HK-2 (cell line): Measurements from ENCODE around the gene CCDC43.
"Not testable (repeated sequence)": the region's sequence is repeated elsewhere in the genome, so short reads cannot be mapped to it uniquely, and the experiment has no call there.

ENCODE experiments used
- DNase-seq: peaks from one replicate; pipeline ENCODE4 v3.0.0-alpha.2; 2018; ENCODE audit not compliant: unreplicated experiment

Gene CCDC43

DNA sequence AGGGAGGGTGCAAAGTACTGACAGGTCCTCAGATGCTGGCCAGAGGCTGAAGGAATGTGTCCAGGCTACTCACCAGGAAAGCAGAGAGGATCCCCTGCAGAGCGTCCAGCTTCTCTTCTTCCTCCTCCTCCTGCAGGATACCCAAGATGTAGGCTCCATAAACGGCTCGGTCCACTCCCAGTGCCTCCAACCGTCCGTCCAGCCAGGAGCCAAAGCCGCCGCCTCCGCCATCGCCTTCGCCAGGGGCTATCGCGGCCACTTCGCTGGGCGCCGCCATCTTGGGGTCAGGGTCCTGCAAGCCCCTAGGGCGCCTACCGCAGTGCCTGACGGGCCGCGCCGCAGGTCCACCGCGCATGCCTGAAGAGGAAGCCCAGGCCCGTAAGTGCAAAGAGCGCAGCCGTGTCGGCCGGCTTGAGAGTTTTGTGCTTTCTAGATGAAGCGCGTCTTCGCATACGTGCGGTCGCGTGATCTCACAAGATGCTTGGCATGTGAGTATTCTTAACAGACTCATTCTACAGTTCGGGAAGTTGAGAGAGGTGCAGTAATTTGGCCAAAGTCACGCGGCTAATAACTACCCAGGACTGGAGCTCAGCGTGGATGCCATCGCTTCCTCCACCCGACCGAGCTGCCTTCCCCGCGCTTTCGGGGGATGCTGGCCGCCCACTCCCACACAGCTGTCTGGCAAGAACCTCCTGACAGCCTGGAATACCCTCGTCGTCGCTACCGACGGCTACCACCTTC lies at the start of gene CCDC43:
Gene CCDC43, minus strand, starts transcription at position 300 of the 741 bp plus-strand sequence. Its CDS starts 23 bp downstream, at position 277.
- peak; percentile 93 for DNase-seq

- no peak for DNase-seq
These were observed 48.8 kb upstream of the CCDC43 start for GRCh38 chr17:44738214-44738906.

DNA sequence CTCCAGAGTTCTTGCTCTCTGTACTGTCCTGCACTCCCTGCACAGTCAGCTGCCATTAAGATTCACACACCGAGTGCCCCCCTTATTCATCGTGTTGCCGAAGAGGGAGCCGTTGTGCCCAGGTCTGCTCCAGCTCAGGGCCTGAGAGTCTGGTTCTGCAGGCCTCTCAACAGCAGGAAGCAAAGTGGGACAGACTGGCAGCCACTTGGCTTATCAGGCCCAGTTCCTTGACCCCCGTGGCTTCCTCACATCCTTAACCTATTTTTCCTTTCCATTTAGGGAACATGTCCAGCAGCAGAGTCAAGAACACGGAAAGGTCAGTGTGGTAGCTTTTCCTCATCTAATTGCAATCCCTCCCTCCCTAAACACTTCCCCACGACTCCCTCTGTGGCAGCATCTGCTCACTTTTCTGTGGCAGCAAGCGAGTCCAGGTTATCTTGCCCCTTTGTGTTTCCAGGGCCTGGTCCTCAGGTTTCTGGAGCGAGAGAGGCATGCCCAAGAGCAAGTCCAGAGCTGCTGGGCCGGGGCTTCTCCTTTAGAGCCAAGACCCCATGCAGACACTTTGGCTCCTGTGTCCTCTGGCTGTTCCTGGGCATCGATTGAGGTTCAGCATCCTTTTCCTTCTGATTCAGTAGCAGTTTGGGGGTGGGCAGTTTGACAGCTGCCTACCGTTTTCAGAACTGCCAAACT lies 47.1 kb upstream of the CCDC43 start:
- no peak for DNase-seq

- DNase-seq, result no peak
These were observed 44.7 kb upstream of the CCDC43 start for GRCh38 chr17:44734272-44734671.

DNA sequence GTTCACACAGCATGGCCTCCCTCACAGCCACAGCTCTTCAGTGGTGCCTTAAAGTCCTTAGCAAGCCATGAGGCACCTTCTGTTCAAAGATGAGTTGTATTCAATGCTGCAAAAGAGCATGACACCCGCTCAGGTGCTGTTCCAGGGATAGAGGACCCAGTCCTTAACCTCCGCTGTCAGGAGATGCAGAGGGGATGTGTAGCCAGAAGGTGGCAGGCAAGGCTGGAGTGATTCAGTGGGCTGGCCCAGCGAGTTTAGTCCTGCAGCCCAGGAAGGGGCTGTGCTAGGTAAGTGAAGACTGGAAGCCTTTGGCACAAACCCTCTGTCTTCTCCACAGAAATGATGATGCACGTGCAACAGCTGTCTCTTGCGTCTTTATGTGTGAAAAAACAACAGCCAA lies 44.2 kb upstream of the CCDC43 start:
- no peak for DNase-seq

- DNase-seq, result not testable (repeated sequence)
These were observed 36.5 kb upstream of the CCDC43 start for GRCh38 chr17:44726121-44726520.

- DNase-seq, result no peak
These were observed 32.7 kb upstream of the CCDC43 start for GRCh38 chr17:44722254-44722653.

- no peak for DNase-seq
These were observed 29.9 kb upstream of the CCDC43 start for GRCh38 chr17:44719444-44719843.

DNA sequence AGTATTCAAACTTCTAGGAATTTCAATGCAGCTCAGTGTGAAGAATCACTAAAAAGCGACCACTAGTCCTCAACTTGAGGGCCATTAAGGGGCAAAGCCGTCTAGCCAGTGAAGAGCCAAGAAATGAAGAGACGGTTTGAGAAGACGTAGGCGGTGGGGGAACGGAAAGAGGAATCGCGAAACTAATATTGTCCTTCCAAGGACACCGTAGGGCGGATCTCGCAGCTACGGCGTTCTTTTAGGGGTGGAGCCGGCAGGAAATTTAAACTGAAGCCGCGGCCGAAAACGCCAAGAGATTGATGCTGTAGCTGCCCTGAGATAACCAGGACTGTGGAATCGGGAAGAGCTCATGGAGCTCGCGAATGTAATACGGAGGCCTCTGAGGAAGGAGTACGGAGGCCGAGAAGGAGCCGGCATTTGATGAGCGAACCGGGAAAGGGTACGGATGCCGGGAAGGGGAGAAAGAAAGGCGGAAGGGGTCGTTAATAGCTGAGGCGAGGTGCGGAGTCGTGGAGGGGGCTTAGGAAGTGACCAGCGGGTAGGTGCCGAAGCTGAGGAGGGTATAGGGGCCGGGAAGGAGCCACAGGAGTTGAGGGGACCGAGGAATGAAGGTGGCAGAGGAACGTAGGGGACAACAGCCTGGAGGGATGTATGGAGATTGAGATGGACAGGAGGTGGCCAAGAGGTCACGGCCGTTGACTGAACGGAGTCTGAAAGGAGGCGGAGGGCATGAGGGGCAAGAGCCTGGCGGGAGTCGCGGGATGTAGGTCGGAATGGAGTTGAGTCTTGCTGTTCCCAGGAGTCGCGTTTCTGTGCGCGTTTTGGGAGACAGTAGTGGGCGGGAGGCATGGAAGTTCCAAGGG lies 19.1 kb upstream of the CCDC43 start, which contains the start of gene DBF4B:
Gene DBF4B, plus strand, starts transcription at position 265 of the 863 bp plus-strand sequence. Its CDS starts 156 bp downstream, at position 421.
- peak; percentile 84 for DNase-seq

DNA sequence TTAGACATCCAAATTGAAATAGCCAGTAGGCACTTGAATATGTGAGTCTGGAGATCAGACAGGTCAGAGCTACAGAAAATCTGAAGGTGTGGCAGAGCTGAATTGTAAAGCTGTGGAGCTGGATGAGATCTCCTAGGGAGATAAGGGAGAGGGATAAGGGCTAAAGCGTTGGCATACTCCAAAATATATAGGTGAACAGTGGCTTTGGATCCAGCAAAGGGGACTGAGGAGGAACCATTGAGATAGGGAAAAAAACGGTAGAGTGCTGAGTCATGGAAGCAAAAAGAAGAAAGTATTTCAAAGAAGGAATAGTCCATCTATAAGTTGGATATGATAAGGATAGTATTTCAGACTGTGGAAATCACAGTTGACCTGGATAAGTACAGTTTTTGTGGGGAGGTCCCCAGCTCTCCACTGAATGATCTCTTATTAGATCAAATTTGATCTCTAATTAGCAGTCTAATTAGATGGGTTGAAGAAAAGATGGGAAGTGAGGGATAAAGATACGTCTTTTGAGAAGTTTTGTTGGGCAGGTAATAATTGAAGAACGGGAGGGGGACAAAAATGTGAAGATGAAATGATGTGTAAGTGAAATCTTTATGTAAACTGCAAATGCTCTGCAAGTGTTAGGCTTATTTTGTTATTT lies 18.3 kb upstream of the CCDC43 start:
- DNase-seq, result no peak

DNA sequence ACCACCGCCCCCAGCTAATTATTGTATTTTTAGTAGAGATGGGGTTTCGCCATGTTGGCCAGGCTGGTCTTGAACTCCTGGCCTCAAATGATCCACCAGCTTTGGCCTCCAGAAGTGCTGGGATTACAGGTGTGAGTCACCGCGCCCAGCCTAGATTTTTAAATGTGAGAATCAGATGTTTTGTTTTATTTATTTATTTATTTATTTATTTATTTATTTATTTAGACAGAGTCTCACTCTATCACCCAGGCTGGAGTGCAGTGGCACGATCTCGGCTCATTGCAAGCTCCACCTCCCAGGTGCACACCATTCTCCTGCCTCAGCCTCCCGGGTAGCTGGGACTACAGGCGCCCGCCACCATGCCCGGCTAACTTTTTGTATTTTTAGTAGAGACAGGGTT lies 10.7 kb upstream of the CCDC43 start:
- DNase-seq, result not testable (repeated sequence)

DNA sequence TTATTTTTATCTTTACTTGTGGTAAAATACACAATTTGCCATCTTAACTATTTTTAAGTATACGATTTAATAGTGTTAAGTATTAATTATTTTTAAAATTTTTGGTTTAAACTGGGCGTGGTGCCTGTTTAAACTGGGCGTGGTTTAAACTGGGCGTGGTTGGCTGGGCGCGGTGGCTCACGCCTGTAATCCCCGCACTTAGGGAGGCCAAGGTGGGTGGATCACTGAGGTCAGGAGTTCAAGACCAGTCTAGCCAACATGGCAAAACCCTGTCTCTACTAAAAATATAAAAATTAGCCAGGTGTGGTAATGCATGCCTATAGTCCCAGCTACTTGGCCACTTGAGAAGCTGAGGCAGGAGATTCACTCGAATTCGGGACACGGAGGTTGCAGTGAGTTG lies 4.0 kb upstream of the CCDC43 start:
- DNase-seq, result no peak

DNA sequence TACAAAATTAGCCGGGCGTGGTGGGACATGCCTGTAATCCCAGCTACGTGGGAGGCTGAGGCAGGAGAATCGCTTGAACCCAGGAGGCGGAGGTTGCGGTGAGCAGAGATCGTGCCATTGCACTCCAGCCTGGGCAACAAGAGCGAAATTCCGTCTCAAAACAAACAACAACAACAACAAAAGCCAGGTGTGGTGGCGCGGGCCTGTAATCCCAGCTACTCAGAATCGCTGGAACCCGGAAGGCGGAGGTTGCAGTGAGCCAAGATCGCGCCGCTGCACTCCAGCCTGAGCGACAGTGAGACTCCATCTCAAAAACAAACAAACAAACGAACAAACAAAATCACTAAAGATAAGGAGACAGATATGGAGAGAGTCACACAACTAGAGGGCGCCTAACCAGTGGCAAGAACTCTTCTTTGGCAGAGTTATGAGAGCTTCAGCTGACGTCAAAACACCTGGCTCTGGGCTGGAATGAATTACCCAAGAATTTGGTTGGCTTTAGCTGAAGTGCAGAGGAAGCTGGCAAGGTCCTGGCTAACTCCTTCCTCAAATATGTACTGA lies 1.2 kb upstream of the CCDC43 start:
- DNase-seq, result not testable (repeated sequence)

- DNase-seq, result no peak
These were observed 700 bp downstream of the CCDC43 start for GRCh38 chr17:44688675-44689476.

DNA sequence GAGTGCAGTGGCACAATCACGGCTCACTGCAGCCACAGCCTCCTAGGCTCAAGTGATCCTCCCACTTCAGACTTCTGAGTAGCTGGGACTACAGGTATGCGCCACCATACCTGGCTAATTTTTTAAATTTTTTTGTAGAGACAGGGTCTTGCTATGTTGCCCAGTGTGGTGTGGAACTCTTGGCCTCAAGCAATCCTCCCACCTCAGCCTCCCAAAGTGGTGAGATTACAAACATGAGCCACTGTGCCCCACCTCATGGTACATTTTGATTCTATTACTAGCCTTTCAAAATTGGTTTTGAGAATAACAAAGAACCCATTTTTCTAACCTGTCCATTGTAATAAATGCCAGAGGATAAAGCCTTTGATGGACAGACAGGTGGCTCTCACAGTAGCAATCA lies 1.4 kb downstream of the CCDC43 start:
- no peak for DNase-seq

DNA sequence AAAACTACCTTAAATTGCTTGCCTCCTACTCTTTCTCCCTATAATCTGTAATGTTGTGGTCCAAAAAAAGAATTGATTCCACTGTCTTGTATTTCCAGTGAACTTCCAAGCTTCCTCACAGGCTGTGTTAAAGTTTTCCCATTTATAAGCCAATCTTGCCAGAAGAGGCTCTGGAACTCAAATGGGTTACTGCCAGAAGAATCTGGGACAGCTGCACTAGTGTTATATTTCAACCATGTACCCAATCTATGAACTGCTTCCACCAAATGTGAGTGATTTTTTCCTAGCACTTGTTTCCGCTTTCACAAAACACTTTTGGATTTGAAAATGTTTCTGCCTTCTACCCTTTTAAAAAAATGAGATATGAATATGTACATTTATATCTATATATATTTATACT lies 1.8 kb downstream of the CCDC43 start:
- no peak for DNase-seq

GRCh38 chr17:44683303-44683702 lies 6.3 kb downstream of the CCDC43 start:
- not testable (repeated sequence) for DNase-seq

DNA sequence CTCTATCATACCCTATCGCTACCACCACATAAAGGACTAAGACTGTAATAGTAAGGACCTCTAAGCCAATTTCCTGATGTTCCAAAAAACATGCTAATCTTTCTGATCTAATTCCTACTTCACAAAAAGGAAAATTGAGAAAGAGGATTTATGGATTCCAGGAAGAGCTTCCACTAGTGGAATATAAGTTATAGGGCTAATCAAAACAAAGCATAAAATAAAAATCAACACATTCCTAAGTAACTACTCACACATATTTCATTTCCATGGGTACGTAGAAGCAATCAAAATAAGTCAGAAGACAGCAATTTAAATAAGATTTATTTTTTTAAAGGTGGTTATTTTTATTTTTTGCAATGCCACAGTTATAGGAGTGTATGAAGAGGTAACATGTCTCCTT lies 12.4 kb downstream of the CCDC43 start:
- no peak for DNase-seq

DNA sequence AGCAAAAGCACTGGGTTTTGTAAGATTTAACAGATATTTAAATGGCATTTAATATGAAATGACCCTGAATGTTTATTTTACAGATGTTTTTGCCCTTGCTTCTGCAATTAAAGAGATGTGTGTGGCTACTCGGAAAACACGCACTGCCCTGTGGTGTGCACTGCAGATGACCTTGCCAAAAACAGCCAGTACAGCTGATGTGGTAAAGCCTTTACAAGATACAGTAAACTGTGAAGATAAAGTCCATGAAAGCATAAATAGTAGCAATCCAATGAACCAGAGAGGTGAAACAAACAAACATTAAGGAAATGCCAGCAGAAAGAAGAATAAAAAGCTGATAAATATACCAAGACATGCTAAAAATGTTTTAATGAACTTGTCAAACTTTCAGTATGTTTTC lies 15.7 kb downstream of the CCDC43 start:
- no peak for DNase-seq
